Activated T-cell treated with anti-CD3 and anti-CD28 coated beads, Interleukin-2, amount 50 U/mL, for 72 hours (primary cell): ENCODE measurements around the gene KARS1. TPM values are rescaled to one million over a fixed set of nuclear protein-coding genes. Genes with fewer than 3 reads are reported as not detected.

ENCODE experiments used
- ATAC-seq, 2 donors: fragments of 150-1000 bp; cut with Tn5 transposase; replicated peaks in 1 of 2; 2 replicates each; pipeline ENCODE4 v1.10.0; 2021; ENCODE audit warnings: moderate library complexity in 2 of 2, mild to moderate bottlenecking in 1 of 2
- DNase-seq, 2 donors: peaks; one replicate each; pipeline ENCODE4 v3.0.0; 2021 to 2022; ENCODE audit warnings: mixed read lengths in 1 of 2
- H3K27ac Mint-ChIP-seq: one replicate; pipeline ENCODE4 v1.8.0; 2022; ENCODE audit warnings: mild to moderate bottlenecking, moderate library complexity, mixed read lengths
- H3K27me3 Mint-ChIP-seq: one replicate; pipeline ENCODE4 v1.8.0; 2022; ENCODE audit warnings: low read depth, mixed read lengths
- H3K36me3 Mint-ChIP-seq, 2 donors: one replicate each; pipeline ENCODE4 v1.8.0; 2022; ENCODE audit warnings: mixed read lengths in 2 of 2, mild to moderate bottlenecking in 1 of 2; ENCODE audit not compliant: insufficient read depth in 2 of 2
- H3K4me1 Mint-ChIP-seq: one replicate; pipeline ENCODE4 v1.8.0; 2022; ENCODE audit warnings: low read depth, mixed read lengths
- H3K4me3 Mint-ChIP-seq, 2 donors: one replicate each; pipeline ENCODE4 v1.8.0; 2022; ENCODE audit warnings: mild to moderate bottlenecking in 2 of 2, mixed read lengths in 2 of 2, moderate library complexity in 2 of 2
- H3K9me3 Mint-ChIP-seq, 2 donors: one replicate each; pipeline ENCODE4 v1.8.0; 2022; ENCODE audit warnings: mixed read lengths in 2 of 2
- total RNA-seq, 2 donors: library from RNA; stranded (reverse); gene quantifications; one replicate each; pipeline ENCODE4 v1.2.3, GENCODE V29; 2022

Gene KARS1
- total RNA-seq, 2 donors from 2014 or later = 189 to 191 TPM

DNA sequence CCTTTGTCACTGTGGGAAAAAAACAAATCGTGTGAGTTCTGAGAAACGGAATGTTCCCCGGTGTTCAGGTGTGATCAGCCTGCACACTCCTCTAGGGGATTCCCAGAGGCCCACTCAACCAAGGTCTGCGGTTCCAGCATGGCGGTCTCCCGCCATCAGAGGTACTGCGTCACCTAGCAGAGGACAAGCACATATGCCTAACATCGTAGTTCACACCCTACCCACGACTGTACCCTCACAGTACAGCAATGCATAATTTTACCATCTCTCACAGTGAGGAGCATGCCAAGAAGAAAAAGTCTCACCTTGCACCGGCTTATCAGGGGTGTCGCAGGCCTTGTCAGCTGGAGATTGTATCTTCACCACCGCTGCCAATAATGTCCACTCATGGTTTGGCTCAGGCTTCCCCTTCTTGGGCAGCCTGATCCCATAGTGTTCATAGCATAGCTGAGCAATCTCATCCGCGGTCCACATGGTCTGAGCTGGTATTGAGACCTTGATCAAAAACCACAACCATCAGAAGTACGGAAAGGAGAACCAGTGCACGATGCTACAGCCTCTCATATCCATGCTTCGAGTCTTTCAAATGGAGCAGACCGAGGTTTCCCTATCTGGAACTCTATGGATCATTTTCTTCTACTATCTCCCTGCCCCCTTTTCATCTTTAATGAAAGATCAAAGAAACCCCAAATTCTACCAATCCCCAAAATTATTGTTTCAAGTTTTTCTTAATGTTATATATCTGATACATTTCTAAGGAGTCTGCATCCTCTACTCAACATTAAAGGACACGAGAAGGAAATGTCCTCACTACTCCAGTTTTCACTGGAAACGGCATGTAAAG, 26.9 kb downstream of the KARS1 start:
- Mint-ChIP-seq H3K27ac (peak overlapping the region; percentile 47), H3K9me3 (no peaks in the 10 kb centered on the region), H3K27me3 (no peaks in the 10 kb centered on the region), H3K4me1 (peaks cover 48% of the 10 kb centered on the region), H3K36me3 (peaks cover 4 to 32% of the 10 kb centered on the region in 2 donors), H3K4me3 (peak overlapping the region; percentile 68 to 93)
- DNase-seq (peak; percentile 26 to 35), ATAC-seq (peak in 1 of 2 donors; percentile 10)

DNA sequence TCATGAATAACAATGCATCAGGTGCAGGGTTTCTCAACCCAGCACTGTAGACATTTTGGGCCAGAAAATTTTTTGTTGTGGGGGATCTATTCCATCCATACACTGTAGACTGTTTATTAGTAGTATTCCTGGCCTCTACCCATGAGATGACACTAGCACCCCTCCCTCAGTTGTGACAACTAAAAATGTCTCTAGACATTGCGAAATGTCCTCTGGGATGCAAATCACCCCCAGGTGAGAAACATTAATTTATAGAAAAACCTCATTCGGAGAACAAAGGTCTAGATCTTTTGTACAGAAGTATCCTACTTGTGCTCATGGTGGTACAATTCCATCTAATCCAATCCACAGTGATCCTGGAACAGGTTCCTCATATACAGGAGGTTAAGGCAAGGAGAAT, 28.7 kb downstream of the KARS1 start:
- Mint-ChIP-seq H3K4me1 (peaks cover 52% of the 10 kb centered on the region), H3K27me3 (no peaks in the 10 kb centered on the region), H3K36me3 (peaks cover 5 to 29% of the 10 kb centered on the region in 2 donors), H3K27ac (peak overlapping the region; percentile 6), H3K4me3 (no peak overlapping the region), H3K9me3 (no peaks in the 10 kb centered on the region)
- no peak for ATAC-seq
- no peak for DNase-seq

- Mint-ChIP-seq H3K9me3 (no peaks in the 10 kb centered on the region), H3K4me1 (peaks cover 51% of the 10 kb centered on the region), H3K36me3 (peaks cover 7 to 35% of the 10 kb centered on the region in 2 donors), H3K4me3 (peak overlapping the region; percentile 42 to 58), H3K27me3 (no peaks in the 10 kb centered on the region), H3K27ac (peak overlapping the region; percentile 83)
- ATAC-seq (peak; percentile 9 to 19), DNase-seq (peak in 1 of 2 donors; percentile 12)
Measured at GRCh38 chr16:75617121-75617520, 30.3 kb downstream of the KARS1 start.

DNA sequence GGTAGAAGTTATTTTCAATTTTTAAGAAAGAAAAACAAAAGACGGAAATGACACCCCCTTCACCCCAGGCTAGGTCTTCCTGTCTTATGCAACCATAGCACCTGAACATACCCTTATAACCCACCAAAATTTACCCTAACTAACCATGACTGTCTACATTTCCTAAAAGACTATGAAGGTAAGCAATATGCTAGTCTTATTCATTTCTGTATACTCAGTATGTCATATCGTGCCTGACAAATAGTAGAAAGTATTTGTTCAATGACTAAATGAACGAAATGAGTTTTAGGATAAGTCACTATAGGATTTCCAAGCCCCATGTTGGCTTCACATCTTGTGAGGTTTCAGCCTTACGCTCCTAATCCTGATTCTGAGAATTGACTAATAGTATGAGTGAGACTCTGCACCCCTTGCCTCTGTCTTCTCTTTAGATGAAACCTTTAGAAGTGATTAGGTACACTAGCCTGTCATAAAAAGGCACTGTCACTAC, 30.9 kb downstream of the KARS1 start:
- peaks cover 7 to 35% of the 10 kb centered on the region in 2 donors for H3K36me3 Mint-ChIP-seq
- peaks cover 45% of the 10 kb centered on the region for H3K4me1 Mint-ChIP-seq
- peak; percentile 88 to 91 for ATAC-seq
- peak; percentile 35 to 50 for DNase-seq
- H3K4me3 Mint-ChIP-seq = peak overlapping the region; percentile 48 to 58
- no peaks in the 10 kb centered on the region for H3K27me3 Mint-ChIP-seq
- H3K27ac Mint-ChIP-seq = peak overlapping the region; percentile 83
- no peaks in the 10 kb centered on the region for H3K9me3 Mint-ChIP-seq

GRCh38 chr16:75615619-75616018, 31.8 kb downstream of the KARS1 start:
- Mint-ChIP-seq H3K4me1 (peaks cover 36% of the 10 kb centered on the region), H3K9me3 (no peaks in the 10 kb centered on the region), H3K4me3 (no peak overlapping the region), H3K36me3 (peaks cover 7 to 30% of the 10 kb centered on the region in 2 donors), H3K27ac (peak overlapping the region; percentile 83), H3K27me3 (no peaks in the 10 kb centered on the region)
- ATAC-seq = no peak
- no peak for DNase-seq

- DNase-seq (no peak), ATAC-seq (no peak)
- H3K36me3 Mint-ChIP-seq = peaks cover 7 to 26% of the 10 kb centered on the region in 2 donors
- no peaks in the 10 kb centered on the region for H3K27me3 Mint-ChIP-seq
- no peak overlapping the region for H3K4me3 Mint-ChIP-seq
- H3K4me1 Mint-ChIP-seq = peaks cover 29% of the 10 kb centered on the region
- no peaks in the 10 kb centered on the region for H3K9me3 Mint-ChIP-seq
- H3K27ac Mint-ChIP-seq = no peak overlapping the region
Measured at GRCh38 chr16:75614066-75614897, 33.2 kb downstream of the KARS1 start.

GRCh38 chr16:75606507-75606906, 41.0 kb downstream of the KARS1 start:
- Mint-ChIP-seq H3K27ac (no peak overlapping the region), H3K9me3 (peaks cover 0 to 2% of the 10 kb centered on the region in 2 donors), H3K27me3 (no peaks in the 10 kb centered on the region), H3K4me3 (no peak overlapping the region), H3K36me3 (peaks cover 19 to 24% of the 10 kb centered on the region in 2 donors), H3K4me1 (peaks cover 10% of the 10 kb centered on the region)
- DNase-seq (no peak), ATAC-seq (no peak)

DNA sequence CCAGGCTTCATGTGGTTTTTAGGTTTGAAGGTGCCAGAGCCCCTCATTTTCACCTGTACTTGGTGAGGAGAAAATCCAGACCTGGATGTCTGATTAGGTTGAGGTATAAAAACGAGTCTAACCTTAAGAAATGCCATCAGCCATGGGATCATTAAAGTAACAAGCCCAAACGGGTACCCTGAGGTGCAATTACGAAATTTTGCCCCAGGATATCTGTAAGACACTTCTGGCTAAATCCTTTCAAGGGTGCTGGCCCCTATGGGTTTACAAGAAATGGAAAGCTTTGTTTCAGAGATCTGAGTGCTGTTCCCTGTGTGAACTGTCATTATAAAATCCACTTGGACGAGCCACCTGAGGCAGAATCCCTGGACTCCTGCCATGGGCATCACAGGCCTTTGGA, 44.2 kb downstream of the KARS1 start:
- no peak for ATAC-seq
- peaks cover 19 to 26% of the 10 kb centered on the region in 2 donors for H3K36me3 Mint-ChIP-seq
- peaks cover 10% of the 10 kb centered on the region for H3K4me1 Mint-ChIP-seq
- H3K9me3 Mint-ChIP-seq = peaks cover 0 to 2% of the 10 kb centered on the region in 2 donors
- H3K27me3 Mint-ChIP-seq = no peaks in the 10 kb centered on the region
- no peak overlapping the region for H3K4me3 Mint-ChIP-seq
- DNase-seq = no peak
- no peak overlapping the region for H3K27ac Mint-ChIP-seq

DNA sequence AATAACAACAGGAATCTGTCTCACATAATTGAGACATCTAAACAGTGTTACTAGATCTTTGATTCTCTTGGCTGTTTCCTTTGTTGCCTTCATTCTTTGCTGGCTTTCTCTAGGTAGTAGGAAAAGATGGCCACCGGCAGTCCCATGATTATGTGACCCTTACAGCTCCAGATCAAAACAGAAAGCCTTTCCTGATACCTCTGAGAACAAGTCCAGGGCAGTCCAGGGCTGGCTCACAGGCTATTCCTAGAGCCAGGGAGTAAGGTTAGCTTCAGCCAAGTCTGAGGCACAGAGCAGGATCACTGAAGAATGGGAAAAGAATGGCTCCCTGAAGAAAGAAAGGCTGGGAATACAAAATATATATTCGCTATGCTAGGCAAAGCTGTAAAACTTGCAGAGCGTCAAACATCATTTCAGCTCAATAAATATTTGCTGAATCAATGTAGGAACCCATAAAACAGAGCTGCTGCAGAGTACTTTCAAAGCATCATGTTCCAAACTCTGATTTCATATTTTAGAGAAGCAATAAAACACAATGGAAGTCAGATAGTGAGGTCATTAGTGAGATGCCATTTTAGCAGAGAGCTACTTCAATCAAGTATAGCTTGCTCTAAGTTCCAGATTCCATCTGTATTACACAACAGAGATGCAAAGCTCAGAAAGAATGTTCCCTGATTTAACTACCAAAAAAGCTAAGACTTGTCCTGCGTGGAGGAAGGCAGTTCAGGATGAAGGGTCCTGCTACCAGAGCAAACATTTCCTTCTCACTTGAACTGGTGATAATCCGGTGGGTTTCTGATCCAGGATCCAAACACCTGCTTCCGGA, 47.8 kb downstream of the KARS1 start:
- Mint-ChIP-seq H3K9me3 (peaks cover 0 to 3% of the 10 kb centered on the region in 2 donors), H3K4me3 (no peak overlapping the region), H3K27ac (no peak overlapping the region), H3K4me1 (peaks cover 14% of the 10 kb centered on the region), H3K27me3 (no peaks in the 10 kb centered on the region), H3K36me3 (peaks cover 21 to 31% of the 10 kb centered on the region in 2 donors)
- no peak for DNase-seq
- no peak for ATAC-seq

GRCh38 chr16:75593825-75594820, 53.3 kb downstream of the KARS1 start:
- H3K27me3 Mint-ChIP-seq = no peaks in the 10 kb centered on the region
- peaks cover 4 to 11% of the 10 kb centered on the region in 2 donors for H3K36me3 Mint-ChIP-seq
- peak overlapping the region; percentile 1 to 9 for H3K4me3 Mint-ChIP-seq
- H3K27ac Mint-ChIP-seq = peak overlapping the region; percentile 4
- peaks cover 14% of the 10 kb centered on the region for H3K4me1 Mint-ChIP-seq
- DNase-seq (peak; percentile 9 to 36), ATAC-seq (peak; percentile 79 to 82)
- H3K9me3 Mint-ChIP-seq = peaks cover 0 to 2% of the 10 kb centered on the region in 2 donors

- no peak for DNase-seq
- Mint-ChIP-seq H3K4me3 (no peak overlapping the region), H3K9me3 (peaks cover 0 to 2% of the 10 kb centered on the region in 2 donors), H3K27ac (no peak overlapping the region), H3K36me3 (peaks cover 4 to 11% of the 10 kb centered on the region in 2 donors), H3K4me1 (peaks cover 14% of the 10 kb centered on the region), H3K27me3 (no peaks in the 10 kb centered on the region)
- ATAC-seq = no peak
Measured at GRCh38 chr16:75593308-75593707, 54.2 kb downstream of the KARS1 start.
